RKO (cell line): ENCODE measurements around the gene LTBP2.

Experiments
- DNase-seq: peaks from one replicate; pipeline ENCODE4 v3.0.0-alpha.2; 2016; ENCODE audit warnings: low spot score

LTBP2 gene

DNA sequence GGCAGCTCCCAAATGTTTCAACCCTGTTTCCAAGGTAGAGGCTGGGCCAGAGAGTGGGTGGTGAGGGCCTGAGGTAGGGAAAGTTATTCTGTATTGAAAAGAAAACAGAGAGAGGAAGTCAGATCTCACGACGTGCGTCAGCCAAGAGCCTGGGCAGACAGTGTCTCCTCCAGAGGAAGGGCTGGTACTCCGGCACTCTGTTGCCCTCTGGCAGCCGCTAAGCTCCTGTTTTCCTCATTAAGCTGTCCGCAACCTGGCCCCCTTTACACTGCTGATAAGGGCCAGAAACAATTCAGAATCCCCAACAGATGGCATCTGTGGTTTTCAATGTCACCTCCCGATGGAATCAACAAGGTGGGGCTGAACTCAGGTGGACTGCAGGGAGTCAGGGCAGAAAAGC lies 26.0 kb upstream of the LTBP2 start:
- DNase-seq: no peak

DNA sequence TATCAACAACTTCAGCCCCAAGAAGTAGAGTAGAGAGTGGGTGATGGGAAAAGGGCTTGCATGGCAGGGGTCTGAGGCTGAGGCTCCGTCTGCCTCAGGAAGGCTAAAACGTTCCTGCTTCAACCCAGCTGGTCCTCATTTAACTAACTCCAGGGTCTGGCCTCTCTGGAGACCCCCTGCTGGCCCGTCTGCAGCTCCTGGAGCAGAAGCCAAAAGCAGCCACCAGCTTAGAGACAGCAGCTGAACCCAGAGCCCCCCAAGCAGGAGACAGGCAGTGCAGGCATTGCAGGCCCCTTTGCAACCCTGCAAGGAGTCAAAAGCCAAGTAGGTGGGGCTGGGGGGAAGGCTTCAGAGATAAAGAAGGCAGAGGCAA lies 25.1 kb upstream of the LTBP2 start:
- DNase-seq: no peak

DNA sequence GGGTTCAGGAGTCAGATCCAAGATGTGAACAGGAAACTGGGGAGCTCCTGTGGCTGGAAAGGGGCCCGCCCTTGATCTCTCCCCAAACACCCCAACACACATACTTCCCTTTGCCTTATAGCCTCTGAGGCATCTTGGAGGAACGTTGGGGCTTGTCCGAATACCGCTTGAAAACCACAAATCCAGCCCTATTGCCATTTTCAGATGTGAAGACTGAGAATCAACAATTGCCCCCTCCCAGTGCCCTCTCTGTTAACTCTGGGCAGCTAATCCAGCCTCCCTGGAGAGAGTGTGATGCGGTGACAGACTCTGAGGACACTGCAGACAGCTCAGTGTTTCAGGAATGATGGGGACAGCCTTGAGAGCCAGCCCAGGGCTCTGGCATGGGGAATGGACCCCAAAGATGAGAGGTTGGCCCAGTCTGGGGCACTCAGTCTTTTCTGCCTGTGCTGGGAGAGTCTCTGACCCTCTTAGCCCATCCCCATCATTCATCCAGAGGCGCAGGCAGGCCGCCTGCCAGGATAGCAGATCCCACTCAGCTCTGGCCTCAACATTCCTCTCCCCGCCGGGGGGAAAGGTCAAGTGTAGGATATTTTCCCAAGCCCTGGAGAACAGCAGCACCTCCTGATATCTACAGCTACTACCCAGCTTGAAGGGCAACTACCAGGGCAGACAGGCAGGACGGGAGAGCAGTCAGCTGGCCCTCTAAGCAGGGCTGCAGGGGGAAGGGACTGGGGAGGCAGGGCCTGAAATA lies 24.6 kb upstream of the LTBP2 start:
- no peak for DNase-seq

DNA sequence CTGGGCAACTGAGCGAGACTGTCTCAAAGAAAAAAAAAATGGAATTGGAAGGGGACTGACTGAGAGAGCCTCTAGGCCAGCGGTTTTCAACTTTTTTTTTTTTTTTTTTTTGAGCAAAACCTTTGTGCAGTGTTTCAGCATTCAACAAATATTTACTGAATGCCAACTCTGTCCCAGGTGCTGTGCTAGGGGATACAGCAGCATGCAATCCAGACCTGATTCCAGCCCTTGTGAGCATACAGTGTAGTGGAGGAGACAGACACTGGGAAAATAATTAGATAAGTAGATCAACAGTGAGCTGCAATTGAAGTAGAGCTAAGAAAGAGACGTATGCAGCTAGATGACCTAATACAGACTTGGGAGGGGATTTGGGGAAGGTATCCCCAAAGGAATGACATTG lies 23.8 kb upstream of the LTBP2 start:
- DNase-seq: no peak

DNA sequence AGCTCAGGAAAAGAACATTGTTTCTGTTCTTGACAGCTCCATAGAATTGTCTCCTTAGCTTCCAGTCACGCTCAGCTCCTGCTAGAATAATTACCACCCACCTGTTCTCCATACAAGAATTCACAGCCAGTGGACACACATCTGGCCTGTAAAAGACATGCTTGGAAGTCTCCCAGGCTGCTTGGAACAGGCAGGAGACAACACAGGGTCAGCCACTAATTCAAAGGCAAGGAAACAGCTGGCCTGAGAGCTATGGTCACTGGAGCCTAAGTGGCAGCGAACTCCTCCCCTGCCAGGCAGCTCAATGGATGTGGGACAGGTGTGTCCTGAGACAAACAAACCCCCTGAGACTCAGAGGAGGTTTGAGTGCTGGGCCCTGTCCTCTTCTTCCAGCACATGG lies 22.9 kb upstream of the LTBP2 start:
- DNase-seq: no peak

DNA sequence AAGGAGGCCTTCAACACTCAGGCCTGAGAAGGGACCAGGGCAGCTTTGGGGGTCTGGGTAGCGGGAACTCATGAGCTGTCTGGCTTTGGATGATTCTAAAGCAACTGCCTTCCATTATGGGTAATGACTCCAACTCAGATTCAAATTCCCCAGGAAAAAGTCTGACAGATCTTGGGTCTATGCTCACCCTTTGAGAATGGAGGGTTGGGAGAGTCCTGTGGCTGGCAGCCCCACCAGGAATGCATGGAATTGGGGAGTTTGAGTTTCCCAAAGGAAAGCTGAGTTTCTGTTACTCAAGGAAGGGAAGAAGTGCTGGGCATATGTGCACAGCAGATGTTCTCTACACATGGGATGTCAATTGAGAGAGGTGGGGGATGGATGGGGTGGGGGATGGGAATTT lies 22.4 kb upstream of the LTBP2 start:
- DNase-seq: no peak

DNA sequence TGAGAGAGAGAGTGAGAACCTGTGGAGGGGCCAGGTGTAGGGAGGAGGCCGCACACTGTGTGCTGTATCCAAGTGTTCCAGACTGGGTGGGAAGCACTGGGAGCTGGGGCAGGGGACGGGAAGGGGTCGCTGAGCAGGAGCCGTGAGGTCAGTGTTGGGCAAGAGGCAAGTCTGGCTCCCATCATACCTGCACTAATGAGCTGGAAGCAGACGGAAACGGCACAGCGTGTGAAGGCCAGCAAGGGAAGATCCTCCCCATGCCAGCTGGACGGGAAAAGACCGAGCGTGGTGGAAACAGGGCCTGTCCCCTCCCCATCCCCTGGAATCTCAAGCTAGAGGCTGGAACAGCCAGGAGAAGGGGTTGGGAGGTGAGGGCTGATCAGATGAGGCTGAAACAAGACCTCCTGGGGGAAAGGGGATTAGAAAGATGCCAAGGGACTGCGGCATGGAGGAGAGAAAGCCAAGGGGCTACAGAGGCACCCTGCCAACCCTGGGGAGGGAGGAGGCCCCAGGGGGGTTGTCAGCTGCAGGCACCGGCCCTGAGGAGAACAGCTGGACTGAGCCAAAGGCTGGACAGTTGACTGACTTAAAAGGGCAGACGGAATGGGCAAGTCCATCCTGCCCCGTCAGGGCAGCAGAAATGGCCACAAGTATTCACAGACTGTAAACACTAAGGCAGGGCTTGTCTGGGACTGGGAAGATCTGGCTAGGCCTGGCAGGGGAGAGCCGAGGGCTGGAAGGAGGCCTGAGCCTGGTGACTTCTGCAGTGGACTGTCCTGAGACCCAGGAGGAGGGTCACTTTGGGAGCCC lies 19.0 kb upstream of the LTBP2 start:
- DNase-seq: no peak

DNA sequence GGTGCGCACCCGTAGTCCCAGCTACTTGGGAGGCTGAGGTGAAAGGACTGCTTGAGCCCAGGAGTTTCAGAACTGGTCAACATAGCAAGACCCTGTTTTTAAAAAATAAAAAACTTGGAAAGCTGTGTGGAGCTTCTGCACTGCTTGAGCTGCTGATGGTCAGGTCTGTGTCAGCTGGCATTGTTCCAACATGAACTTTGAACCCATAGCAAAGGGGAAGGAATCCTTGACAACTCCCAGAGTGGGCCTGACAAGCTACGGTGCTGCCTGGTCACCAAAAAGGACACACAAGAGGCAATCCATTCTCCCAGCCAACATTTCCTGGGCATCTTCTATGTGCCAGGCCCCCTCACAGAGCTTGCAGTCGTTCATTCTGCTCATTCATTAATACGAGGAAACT lies 16.4 kb upstream of the LTBP2 start:
- no peak for DNase-seq

DNA sequence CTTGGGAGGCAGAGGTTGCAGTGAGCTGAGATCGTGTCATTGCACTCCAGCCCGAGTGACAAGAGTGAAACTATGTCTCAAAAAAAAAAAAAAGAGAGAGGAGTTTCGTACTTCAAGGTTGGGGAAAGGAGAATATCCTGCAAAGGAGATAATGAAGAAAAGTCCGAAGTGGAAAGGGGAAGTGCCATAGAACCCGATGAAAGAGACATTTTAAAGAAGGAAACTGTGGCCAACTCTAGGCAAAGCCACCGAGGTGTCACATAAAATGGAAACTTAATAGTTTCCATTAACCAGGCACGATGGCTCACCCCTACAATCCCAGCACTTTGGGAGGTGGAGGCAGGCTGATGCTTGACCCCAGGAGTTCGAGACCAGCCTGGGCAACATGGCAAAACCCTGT lies 15.0 kb upstream of the LTBP2 start:
- no peak for DNase-seq

DNA sequence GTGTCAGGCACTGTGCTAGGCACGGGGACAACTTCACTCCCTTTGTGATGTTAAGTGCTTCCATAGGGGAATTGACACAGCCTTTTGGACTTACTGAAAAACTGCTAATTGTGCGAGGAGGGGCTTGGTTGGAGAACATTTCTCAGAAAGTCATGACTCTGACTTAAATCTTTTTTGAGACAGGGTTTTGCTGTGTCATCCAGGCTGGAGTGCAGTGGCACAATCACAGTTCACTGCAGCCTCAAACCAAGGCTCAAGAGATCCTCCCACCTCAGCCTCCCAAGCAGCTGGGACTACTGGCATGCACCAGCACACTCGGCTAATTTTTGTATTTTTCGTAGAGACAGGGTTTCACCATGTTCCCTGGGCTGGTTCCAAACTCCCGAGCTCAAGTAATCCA lies 10.2 kb upstream of the LTBP2 start:
- DNase-seq: no peak

DNA sequence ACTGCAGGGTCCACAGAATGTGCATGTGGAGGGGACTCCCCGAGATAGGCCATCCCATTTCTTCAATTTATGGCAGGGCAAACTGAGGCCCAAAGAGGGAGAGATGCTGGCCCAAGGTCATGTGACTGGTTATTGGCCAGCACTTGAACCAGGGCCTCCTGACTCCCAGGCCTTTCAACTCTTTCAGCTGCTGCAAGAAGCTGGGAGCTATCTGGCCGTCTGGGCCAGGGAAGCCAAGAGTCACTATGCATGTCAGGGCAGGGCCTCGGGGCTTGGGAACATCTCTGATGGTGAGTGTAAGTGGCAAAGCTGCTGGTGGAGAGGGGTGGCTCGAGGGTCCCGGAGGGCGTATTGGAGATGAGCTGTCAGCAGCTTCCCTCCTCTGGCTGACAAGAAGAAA lies 9.5 kb upstream of the LTBP2 start:
- no peak for DNase-seq

DNA sequence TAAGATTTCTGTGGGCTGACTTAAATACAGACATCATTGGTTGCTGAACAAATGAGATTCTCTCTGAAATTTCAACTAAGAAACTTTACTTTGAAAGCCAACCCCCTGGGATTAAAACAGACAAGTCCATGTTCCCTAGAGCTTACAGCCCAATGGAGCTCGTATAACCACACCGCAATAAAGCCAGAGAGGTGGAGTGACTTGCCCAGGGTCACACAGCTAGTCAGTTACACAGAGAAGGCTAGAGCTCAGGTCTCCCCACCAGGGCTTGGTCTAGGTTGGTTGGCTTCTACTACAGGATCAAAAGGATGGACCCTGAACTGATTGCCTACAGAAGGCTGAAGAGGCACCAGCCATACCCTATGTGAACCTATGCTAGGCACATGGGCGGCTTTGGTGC lies 8.9 kb upstream of the LTBP2 start:
- no peak for DNase-seq

DNA sequence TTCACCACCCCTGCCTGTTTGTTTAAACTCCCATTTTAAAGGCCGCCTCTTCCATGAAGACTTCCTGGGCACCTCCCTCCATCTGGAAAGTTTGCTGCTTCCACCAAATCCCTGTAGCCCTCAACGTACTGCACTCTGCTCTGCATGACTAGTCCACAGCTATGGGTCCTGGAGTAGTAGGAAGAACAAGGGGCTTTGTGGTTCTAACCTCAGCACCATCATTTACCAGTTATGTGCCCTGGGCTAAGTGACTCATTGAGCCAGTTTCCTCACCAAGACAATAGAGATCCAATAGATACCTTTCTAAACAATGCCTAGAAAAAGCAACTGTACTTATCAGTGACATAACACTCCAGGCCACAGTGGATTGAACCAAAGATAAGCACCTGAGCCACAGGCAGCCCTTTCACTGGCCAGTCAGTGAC lies 8.5 kb upstream of the LTBP2 start:
- peak; percentile 86 for DNase-seq

DNA sequence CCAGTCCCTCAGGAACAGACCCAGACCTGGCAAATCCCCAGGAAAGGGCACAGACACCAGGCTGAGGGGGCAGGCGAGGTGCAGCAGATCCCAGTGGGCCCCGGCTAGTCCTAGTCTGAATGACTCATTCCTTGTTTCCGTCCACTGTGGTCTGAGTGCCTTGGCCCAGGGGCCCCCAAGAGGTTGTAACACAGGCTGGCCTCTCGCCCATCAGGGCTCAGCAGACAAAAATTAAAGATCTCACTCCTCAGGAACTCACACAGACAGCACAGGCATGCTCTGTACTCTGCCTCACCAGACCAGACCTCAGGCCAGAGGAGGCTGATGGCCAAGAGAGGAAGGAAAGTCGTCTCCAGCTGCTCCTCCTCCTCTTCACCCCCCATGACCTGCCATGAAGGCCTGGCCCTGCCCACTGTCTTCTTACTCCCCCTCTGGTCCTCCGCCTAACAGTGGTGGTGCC lies 7.7 kb upstream of the LTBP2 start:
- DNase-seq: peak; percentile 98

DNA sequence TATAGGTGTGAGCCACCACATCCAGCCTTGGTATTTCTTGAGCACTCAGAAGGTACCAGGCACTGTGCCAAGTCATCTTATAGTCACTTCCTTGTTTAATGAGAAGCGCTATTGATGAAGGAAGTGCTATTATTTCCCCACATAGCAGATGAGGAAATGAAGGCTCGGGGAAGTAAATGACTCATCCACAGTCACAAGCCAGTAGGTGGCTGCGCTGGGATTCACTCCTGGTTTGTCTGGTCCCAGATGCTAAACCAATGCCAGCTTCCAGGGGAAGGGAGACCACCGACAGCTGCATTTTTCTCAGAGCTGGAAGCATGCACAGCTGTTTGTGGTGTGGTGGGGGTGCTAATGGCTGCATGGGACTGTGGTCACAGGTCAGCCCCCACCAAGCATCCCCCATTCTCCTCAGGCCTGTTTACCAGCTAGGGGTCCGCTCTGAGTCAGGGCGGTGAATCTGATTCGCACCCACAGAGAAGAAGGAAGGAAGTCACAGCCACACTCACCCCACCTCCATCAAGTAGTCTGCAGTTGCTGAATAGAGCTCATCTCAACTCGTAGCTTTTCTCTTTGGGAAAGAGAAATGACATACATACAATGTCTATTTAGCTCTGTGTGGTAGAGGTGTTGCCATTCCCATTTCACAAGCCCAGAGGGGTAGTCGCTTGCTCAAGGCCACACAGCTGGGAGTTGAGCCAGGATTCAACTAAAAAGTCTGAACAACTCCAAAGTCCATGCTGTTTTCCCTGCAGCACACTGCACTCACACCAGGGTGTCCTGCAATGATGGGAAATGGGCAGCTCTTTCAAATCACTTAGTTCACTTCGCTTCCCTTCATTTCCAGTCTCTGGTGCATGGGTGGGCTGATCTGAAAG lies 6.3 kb upstream of the LTBP2 start:
- peak; percentile 97 for DNase-seq

DNA sequence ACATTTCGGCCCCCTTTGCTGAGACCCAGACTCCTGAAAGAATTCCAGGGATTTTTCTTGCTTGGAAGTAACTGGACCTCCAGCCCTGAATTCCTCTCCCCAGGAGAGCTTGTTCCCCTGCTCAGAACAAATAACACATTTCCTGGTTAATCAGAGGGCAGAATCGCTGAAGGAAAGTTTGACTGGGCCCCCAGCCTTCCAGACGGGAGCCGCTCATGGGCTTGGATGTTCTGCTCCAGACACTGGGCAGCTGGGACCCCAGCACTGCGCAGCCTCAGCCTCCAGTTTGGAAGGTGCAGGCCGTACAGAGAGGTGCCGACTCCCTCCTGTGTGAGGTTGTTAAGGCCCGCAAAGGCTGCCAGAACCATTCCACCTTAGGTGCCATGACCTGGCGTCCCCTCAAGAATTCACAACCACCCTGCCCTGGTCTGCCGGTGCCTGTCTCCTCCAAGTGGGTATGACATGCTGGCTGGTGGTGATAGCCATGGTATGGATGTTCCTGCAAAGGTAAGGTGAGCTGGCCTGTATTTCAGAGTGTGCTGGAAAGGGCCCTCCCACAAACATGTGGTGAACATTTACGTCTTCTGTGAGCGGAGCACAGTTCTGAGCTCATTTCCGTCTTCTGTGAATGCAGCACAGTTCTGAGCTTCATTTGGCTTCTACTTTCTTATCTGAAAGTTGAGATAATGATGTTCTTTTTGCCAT lies 5.1 kb upstream of the LTBP2 start:
- DNase-seq: peak; percentile 83

DNA sequence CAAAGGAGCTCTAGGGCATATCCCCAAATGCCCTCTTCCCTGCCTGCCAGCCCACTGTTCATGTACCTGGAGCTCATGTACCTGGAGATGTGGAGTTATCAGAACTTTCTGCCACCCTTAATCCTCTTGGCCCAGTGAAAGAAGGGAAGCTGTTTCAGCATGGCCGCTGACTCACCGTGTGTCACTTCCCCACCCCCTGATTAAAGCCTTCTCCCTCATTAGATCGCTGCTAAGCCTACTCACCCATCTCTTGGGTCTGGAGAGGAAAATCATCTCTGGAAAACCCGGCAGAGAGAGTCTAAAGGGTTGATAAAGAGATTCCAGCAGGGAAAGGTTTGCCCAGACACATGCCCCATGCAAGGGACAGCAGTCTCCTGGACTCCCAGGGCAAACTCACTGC lies 4.5 kb upstream of the LTBP2 start:
- DNase-seq: peak; percentile 97

DNA sequence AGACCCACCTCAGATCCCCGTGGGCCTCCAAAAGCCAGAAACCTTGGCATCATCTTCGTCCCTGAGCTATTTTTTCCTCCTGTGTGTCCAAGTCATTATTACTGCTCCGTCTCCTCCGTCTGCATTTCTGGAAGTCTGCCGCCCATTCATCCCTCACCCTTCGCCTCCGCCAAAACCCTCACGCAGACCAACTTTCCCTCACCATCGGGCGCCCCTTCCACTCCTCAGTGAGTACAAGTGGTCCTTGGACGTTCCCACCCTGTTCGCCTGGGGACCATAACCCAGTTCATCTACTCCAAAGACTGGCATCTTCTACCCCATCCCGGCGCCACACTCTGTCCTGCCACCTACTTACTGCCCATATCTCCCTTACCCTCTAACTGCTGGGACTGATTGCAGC lies 3.7 kb upstream of the LTBP2 start:
- no peak for DNase-seq

DNA sequence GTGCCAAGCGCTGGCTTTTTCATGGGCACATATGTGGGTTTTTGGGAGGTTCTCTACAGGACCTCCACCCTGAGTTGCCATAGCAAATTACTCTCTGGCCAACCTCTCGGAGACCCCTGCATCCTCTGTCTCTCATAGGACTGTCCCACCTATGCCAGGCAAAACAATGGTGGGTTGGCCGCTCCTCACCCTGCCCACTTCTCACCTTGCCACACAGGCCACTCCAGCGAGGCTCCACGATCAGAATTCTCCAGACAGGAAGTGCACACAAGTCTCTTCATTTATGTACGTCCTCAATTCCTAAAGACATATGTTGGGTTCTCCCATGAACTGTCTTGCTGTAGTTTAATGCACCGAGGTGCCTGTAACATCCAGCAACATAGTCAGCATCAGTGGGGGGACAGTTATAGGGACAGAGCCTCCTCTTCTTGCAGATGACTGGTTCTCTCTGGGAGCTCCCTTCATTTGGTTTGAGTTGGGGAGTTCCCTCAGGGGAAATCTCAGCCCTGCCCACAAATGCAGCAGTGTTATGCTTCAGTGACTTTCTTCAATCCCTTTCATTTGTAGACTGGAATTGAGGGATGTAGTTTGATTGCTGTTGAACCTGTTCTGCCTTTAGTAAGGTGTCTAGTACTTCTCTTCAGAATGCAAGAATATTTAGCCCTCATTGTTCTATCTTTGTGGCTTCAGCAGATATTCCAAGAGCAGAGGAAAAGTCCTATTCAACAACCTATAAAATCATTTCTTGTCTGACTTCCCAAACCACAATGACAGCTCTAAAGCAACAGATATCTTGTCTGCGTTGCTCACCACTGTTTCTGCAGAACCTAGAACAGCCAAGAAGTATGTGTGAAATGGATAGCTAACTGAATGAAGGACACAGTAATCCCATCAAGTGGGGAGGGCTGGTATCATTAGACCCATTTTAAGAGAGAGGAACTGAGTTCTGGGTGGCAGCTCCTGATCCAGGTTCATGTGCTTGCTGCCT lies 2.8 kb upstream of the LTBP2 start:
- DNase-seq: peak; percentile 66

DNA sequence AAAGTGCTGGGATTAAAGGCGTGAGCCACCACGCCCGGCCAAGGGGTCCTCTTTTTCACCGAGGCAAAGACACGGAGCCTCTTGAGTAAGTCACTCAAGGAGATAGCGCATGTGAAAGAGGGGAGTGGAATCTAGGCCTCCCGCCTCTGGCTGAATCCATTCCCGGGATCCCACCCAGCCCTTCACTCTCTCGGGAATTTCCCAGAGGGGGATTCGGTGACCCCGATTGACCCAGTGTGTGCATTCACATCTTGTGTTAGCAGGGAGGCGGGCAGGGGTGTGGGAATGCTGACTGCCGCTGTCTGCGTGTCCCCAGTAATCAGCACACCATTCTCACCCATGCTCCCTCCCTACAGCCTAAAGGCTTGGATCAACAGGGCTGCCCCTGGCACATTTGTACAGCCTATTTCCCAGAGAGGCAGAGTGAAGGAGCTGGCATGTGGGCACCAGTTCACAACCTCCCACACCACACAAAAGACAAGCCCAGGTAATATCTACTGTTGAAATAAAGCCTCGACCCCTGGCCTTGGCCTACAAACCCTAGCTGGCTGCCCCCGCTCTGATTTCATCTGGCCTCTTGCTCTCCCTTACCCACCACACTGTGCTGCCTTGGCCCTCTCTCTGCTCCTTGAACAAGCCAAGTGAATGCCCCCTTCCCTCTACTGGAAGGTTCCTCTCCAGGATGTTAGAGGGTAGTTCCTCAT lies 1.3 kb upstream of the LTBP2 start:
- DNase-seq: peak; percentile 52
